Skeletal muscle satellite cell (primary cell): Measurements from ENCODE around the gene RIC8B.

Experiments
- H3K27me3 ChIP-seq: 2 replicates; pipeline ENCODE4 v1.7.0; 2013; ENCODE audit warnings: low read length; ENCODE audit not compliant: control insufficient read depth, insufficient read depth
- H3K36me3 ChIP-seq: 2 replicates; pipeline ENCODE4 v1.7.0; 2013; ENCODE audit warnings: mild to moderate bottlenecking, control low read depth, low read length; ENCODE audit not compliant: insufficient read depth
- H3K4me1 ChIP-seq: 2 replicates; pipeline ENCODE4 v1.7.0; 2013; ENCODE audit warnings: low read length; ENCODE audit not compliant: control insufficient read depth, insufficient read depth
- H3K4me2 ChIP-seq: 2 replicates; pipeline ENCODE4 v1.7.0; 2013; ENCODE audit warnings: mild to moderate bottlenecking, low read length
- H3K4me3 ChIP-seq: 2 replicates; pipeline ENCODE4 v1.7.0; 2013; ENCODE audit warnings: low read length
- H3K9ac ChIP-seq: 2 replicates; pipeline ENCODE4 v1.7.0; 2013; ENCODE audit warnings: mild to moderate bottlenecking, low read depth, low read length, moderate library complexity
- H3K9me3 ChIP-seq: replicated peaks from 2 replicates; pipeline ENCODE4 v1.7.0; 2013; ENCODE audit warnings: mild to moderate bottlenecking, control low read depth, low read length

RIC8B gene

DNA sequence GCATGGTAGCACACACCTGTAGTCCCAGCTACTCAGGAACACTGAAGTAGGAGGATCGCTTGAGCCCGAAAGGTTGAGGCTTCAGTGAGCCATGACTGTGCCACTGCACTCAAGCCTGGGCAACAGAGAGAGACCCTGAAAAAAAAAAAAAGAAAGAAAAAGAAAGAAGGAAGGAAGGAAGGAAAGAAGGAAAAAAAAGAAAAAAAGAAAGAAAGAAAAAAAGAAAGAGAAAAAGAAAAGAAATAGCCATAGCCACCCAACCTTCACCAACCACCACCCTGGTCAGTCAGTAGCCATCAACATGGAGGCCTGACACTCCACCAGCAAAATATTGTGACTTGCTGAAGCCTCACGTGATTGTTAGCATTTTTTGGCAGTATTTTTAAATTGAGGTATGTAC, 159.8 kb downstream of the RIC8B start:
- Histone ChIP-seq H3K27me3 (no peaks in the 10 kb centered on the region), H3K4me3 (no peak overlapping the region)

More for the DNA sequence above, 159.8 kb downstream of the RIC8B start:
- Histone ChIP-seq H3K4me1 (no peaks in the 10 kb centered on the region), H3K9me3 (no peaks in the 10 kb centered on the region), H3K36me3 (no peaks in the 10 kb centered on the region), H3K4me2 (no peak overlapping the region), H3K9ac (no peak overlapping the region)
